OCI-LY1 (cell line): ENCODE data around the gene BAAT.

Experiments used
- H2AFZ ChIP-seq: fragments of 200-600 bp; sonication (generic), shearing (Covaris generic); 2 replicates; pipeline ENCODE4 v1.6.0; 2014; ENCODE audit warnings: antibody characterized with exemption, mild to moderate bottlenecking, low read length
- H3F3A ChIP-seq: fragments of 200-600 bp; sonication (generic), shearing (Covaris generic); 2 replicates; pipeline ENCODE4 v1.6.0; 2014; ENCODE audit warnings: mild to moderate bottlenecking, antibody characterized with exemption, low read length, moderate library complexity; ENCODE audit not compliant: insufficient read depth
- H3K27ac ChIP-seq: fragments of 200-600 bp; sonication (generic); 2 replicates; pipeline ENCODE4 v1.5.1; 2014; ENCODE audit warnings: low read length, mixed run types, mild to moderate bottlenecking, low read depth; ENCODE audit not compliant: poor library complexity, severe bottlenecking
- H3K27me3 ChIP-seq: fragments of 200-600 bp; sonication (generic); 2 replicates; pipeline ENCODE4 v1.6.0; 2014; ENCODE audit warnings: antibody characterized with exemption, mild to moderate bottlenecking, low read length, moderate library complexity; ENCODE audit not compliant: insufficient read depth
- H3K36me3 ChIP-seq: fragments of 200-600 bp; sonication (generic); 2 replicates; pipeline ENCODE4 v1.6.1; 2014; ENCODE audit warnings: mild to moderate bottlenecking, antibody characterized with exemption, low read length, moderate library complexity, mixed read lengths; ENCODE audit not compliant: insufficient read depth
- H3K4me1 ChIP-seq: fragments of 200-600 bp; sonication (generic); 2 replicates; pipeline ENCODE4 v1.5.1; 2014; ENCODE audit warnings: mild to moderate bottlenecking, low read length, moderate library complexity; ENCODE audit not compliant: insufficient read depth, severe bottlenecking
- H3K4me2 ChIP-seq: fragments of 200-600 bp; sonication (generic), shearing (Covaris generic); 2 replicates; pipeline ENCODE4 v1.6.1; 2014; ENCODE audit warnings: low read length
- H3K4me3 ChIP-seq: fragments of 200-600 bp; sonication (generic); 2 replicates; pipeline ENCODE4 v1.5.1; 2014; ENCODE audit warnings: low read length, low read depth, mild to moderate bottlenecking, mixed read lengths; ENCODE audit not compliant: poor library complexity, severe bottlenecking
- H3K79me2 ChIP-seq: fragments of 200-600 bp; shearing (Covaris generic); 2 replicates; pipeline ENCODE4 v1.6.1; 2016; ENCODE audit warnings: mixed run types, low read length, mixed read lengths; ENCODE audit not compliant: insufficient read depth
- H3K9ac ChIP-seq: fragments of 200-600 bp; sonication (generic), shearing (Covaris generic); 2 replicates; pipeline ENCODE4 v1.6.1; 2014; ENCODE audit warnings: mild to moderate bottlenecking, low read length, mixed read lengths
- H3K9me2 ChIP-seq: fragments of 200-600 bp; sonication (generic), shearing (Covaris generic); 2 replicates; pipeline ENCODE4 v1.6.1; 2014; ENCODE audit warnings: low read depth, mild to moderate bottlenecking, low read length, mixed read lengths
- H3K9me3 ChIP-seq: fragments of 200-600 bp; shearing (Covaris generic); 2 replicates; pipeline ENCODE4 v1.6.1; 2014; ENCODE audit warnings: low read length, mixed read lengths
- H4K20me1 ChIP-seq: fragments of 200-600 bp; sonication (generic), shearing (Covaris generic); 2 replicates; pipeline ENCODE4 v1.6.0; 2016; ENCODE audit warnings: mild to moderate bottlenecking, low read length; ENCODE audit not compliant: insufficient read depth
- EZH2 ChIP-seq: fragments of 200-600 bp; sonication (generic), shearing (Covaris generic); IDR thresholded peaks from 2 replicates; pipeline ENCODE4 v1.8.0; 2017; ENCODE audit warnings: borderline replicate concordance, mixed run types, mild to moderate bottlenecking, antibody characterized with exemption, low read length, moderate library complexity, mixed read lengths
- TF ChIP-seq, protein P1 (sequence below): fragments of 200-600 bp; sonication (generic), shearing (Covaris generic); IDR thresholded peaks from 2 replicates; pipeline ENCODE4 v1.5.1; 2017; ENCODE audit warnings: mild to moderate bottlenecking, antibody characterized with exemption, low read length, moderate library complexity, mixed read lengths

The BAAT gene

GRCh38 chr9:101342595-101342994 is 42.2 kb downstream of the BAAT start:
- Histone ChIP-seq H3K36me3 (no peaks in the 10 kb centered on the region), H3K9me2 (no peaks in the 10 kb centered on the region), H3K9ac (no peak overlapping the region), H3K4me3 (no peak overlapping the region), H3K4me1 (no peaks in the 10 kb centered on the region), H3K79me2 (no peaks in the 10 kb centered on the region), H3K9me3 (no peaks in the 10 kb centered on the region), H2AFZ (no peak overlapping the region), H4K20me1 (no peaks in the 10 kb centered on the region), H3F3A (no peaks in the 10 kb centered on the region), H3K27ac (no peak overlapping the region), H3K4me2 (no peak overlapping the region), H3K27me3 (no peaks in the 10 kb centered on the region)
- TF ChIP-seq EZH2 = no peak
- TF ChIP-seq, protein P1, sequence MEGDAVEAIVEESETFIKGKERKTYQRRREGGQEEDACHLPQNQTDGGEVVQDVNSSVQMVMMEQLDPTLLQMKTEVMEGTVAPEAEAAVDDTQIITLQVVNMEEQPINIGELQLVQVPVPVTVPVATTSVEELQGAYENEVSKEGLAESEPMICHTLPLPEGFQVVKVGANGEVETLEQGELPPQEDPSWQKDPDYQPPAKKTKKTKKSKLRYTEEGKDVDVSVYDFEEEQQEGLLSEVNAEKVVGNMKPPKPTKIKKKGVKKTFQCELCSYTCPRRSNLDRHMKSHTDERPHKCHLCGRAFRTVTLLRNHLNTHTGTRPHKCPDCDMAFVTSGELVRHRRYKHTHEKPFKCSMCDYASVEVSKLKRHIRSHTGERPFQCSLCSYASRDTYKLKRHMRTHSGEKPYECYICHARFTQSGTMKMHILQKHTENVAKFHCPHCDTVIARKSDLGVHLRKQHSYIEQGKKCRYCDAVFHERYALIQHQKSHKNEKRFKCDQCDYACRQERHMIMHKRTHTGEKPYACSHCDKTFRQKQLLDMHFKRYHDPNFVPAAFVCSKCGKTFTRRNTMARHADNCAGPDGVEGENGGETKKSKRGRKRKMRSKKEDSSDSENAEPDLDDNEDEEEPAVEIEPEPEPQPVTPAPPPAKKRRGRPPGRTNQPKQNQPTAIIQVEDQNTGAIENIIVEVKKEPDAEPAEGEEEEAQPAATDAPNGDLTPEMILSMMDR = no peak

DNA sequence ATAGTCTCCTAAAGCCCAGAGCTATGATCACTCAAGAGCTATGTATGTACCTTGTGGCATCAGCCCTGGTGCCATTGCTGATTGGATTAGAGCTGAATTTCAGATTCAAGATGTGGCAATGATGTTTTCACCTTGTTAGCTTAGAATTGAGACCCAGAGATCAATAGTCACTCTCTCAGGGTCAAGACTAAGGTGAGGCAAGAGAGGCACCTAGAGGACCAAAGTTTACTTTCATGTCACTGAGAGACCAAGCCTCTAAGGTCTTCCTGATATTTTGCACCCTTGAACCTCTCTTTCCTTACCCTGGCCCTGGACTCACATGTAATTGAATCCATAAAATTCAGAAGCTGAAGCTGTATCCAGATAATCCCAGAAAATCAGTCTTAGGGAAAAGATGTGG is 42.8 kb downstream of the BAAT start:
- Histone ChIP-seq H3K4me3 (no peak overlapping the region), H3F3A (no peaks in the 10 kb centered on the region), H3K4me2 (no peak overlapping the region), H3K27me3 (no peaks in the 10 kb centered on the region), H2AFZ (no peak overlapping the region), H3K36me3 (no peaks in the 10 kb centered on the region), H3K27ac (no peak overlapping the region), H3K4me1 (no peaks in the 10 kb centered on the region), H3K9ac (no peak overlapping the region), H4K20me1 (no peaks in the 10 kb centered on the region), H3K79me2 (no peaks in the 10 kb centered on the region), H3K9me3 (no peaks in the 10 kb centered on the region), H3K9me2 (no peaks in the 10 kb centered on the region)
- TF ChIP-seq, protein P1 = no peak
- TF ChIP-seq EZH2 = no peak

DNA sequence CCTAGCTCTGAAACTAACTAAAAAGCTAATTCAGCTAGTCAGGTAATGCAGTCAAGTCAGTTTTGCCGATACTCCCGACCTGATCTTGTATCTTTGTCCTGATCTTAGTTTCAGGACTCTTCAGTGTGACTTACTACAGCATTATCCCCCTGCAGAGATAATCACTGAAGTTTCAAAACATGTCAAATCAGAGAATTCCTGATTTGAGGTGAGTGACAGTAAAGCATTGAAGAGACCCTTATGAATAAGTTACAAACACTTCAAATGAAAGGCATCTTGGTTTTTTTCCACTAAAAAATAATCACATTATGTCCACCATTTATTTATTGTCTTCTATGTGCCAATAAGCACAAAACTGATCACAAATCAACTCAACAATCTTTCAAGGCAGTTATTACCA is 47.6 kb downstream of the BAAT start:
- no peak overlapping the region for H3K4me3 ChIP-seq
- no peaks in the 10 kb centered on the region for H3K9me2 ChIP-seq
- H3K9me3 ChIP-seq = no peaks in the 10 kb centered on the region
- no peak overlapping the region for H3K4me2 ChIP-seq
- H3K36me3 ChIP-seq = no peaks in the 10 kb centered on the region
- H3K9ac ChIP-seq = no peak overlapping the region
- H3K79me2 ChIP-seq = no peaks in the 10 kb centered on the region
- no peak overlapping the region for H3K27ac ChIP-seq
- H3F3A ChIP-seq = no peaks in the 10 kb centered on the region
- TF ChIP-seq, protein P1 = no peak
- TF ChIP-seq EZH2 = no peak
- H3K27me3 ChIP-seq = no peaks in the 10 kb centered on the region
- H2AFZ ChIP-seq = no peak overlapping the region
- no peaks in the 10 kb centered on the region for H4K20me1 ChIP-seq
- no peaks in the 10 kb centered on the region for H3K4me1 ChIP-seq
